ENCODE measurements around the gene KRTAP5-7.

GRCh38 chr11:71484248-71485062, 42.6 kb upstream of the KRTAP5-7 start:
- TF ChIP-seq PPARA (CRISPR knock-in tag; IDR thresholded peaks at IDR 0.05; ENCODE audit: borderline replicate concordance) (no peak), RARB (CRISPR knock-in tag; IDR thresholded peaks at IDR 0.05) (no peak), SNAI2 (CRISPR knock-in tag; IDR thresholded peaks at IDR 0.05) (no peak), PATZ1 (CRISPR knock-in tag; IDR thresholded peaks at IDR 0.05; ENCODE audit: borderline replicate concordance) (no peak), TOX (CRISPR knock-in tag; IDR thresholded peaks at IDR 0.05; ENCODE audit: borderline replicate concordance) (no peak), ZNF70 (CRISPR knock-in tag; IDR thresholded peaks at IDR 0.05) (no peak), ZNF8 (CRISPR knock-in tag; IDR thresholded peaks at IDR 0.05) (no peak), ZFP30 (CRISPR knock-in tag; IDR thresholded peaks at IDR 0.05) (no peak), ZNF565 (CRISPR knock-in tag; conservative IDR thresholded peaks at IDR 0.05; ENCODE audit: low read depth) (no peak), TSHZ2 (CRISPR knock-in tag; IDR thresholded peaks at IDR 0.05) (no peak), TCF4 (CRISPR knock-in tag; IDR thresholded peaks at IDR 0.05; ENCODE audit: borderline replicate concordance) (no peak)
